Esophagus muscularis mucosa (tissue), 4 donors: Measurements from ENCODE around the gene ARHGAP24. TPM values are rescaled to one million over a fixed set of nuclear protein-coding genes. Genes with fewer than 3 reads are reported as not detected.
A peak's percentile ranks its signal among the peaks of the same experiment; 100 is the strongest.
"Not testable (repeated sequence)": the region's sequence is repeated elsewhere in the genome, so short reads cannot be mapped to it uniquely, and the experiment has no call there.

ENCODE experiments used
- DNase-seq: peaks from one replicate; pipeline ENCODE4 v3.0.0-alpha.2; 2017; ENCODE audit errors: extremely low spot score
- H3K27ac ChIP-seq, 4 donors: fragments of 200-600 bp; sonication (generic); replicated peaks in 1 of 4; 1 replicate in 3 of 4; 2 replicates in 1 of 4; pipeline ENCODE4 v1.5.1; 2016 to 2019; ENCODE audit warnings: mild to moderate bottlenecking in 1 of 4
- H3K27me3 ChIP-seq, 4 donors: fragments of 200-600 bp; sonication (generic); one replicate each; pipeline versions ENCODE4 v1.5.1 to v1.6.0; 2016 to 2019
- H3K36me3 ChIP-seq, 4 donors: fragments of 200-600 bp; sonication (generic); one replicate each; pipeline ENCODE4 v1.5.1; 2016 to 2019
- H3K4me1 ChIP-seq, 4 donors: fragments of 200-600 bp; sonication (generic); one replicate each; pipeline ENCODE4 v1.5.1; 2016 to 2019
- H3K4me3 ChIP-seq, 4 donors: fragments of 200-600 bp; sonication (generic); 1 replicate in 2 of 4; 2 replicates in 2 of 4; pipeline ENCODE4 v1.5.1; 2016 to 2019; ENCODE audit warnings: mild to moderate bottlenecking in 4 of 4, moderate library complexity in 1 of 4
- H3K9me3 ChIP-seq, 4 donors: fragments of 200-600 bp; sonication (generic); 1 replicate in 3 of 4; 2 replicates in 1 of 4; pipeline ENCODE4 v1.5.1; 2016 to 2019
- EP300 ChIP-seq: sonication (generic); formaldehyde crosslinking; IDR thresholded peaks from one replicate; pipeline ENCODE4 v1.6.1; 2017; ENCODE audit warnings: antibody characterized with exemption
- POLR2A ChIP-seq: fragments of 450-650 bp; IDR thresholded peaks from one replicate; pipeline ENCODE4 v1.6.1; 2017; ENCODE audit warnings: antibody characterized with exemption, moderate library complexity, mild to moderate bottlenecking, low read depth
- POLR2AphosphoS5 ChIP-seq, 2 donors: sonication (generic); formaldehyde crosslinking; IDR thresholded peaks; one replicate each; pipeline ENCODE4 v1.6.1; 2017; ENCODE audit warnings: antibody characterized with exemption in 2 of 2
- WGBS: methylation state at CpG from one replicate; pipeline ENCODE4 v1.1.5; 2018; 5-methylcytosine and 5-hydroxymethylcytosine counted together
- intact Hi-C: fragments of 100-400 bp; cut with DNase I; formaldehyde crosslinking; loops from one replicate; pipeline ENCODE4 v1.15.1; 2023
- total RNA-seq, 4 donors: library from RNA; depleted of rRNA; stranded (reverse); fragments of >200 nt; gene quantifications; one replicate each; pipeline versions ENCODE4 v1.1.0 to v1.2.1, GENCODE V29; 2016
- TF ChIP-seq, protein P1 (sequence below), 3 experiments: fragments of 200-600 bp in 2 of 3; fragments of 450-650 bp in 1 of 3; sonication (generic) in 2 of 3; IDR thresholded peaks; one replicate each; pipeline ENCODE4 v1.5.1; 2017 to 2019; ENCODE audit warnings: antibody characterized with exemption in 3 of 3, mild to moderate bottlenecking in 2 of 3, moderate library complexity in 1 of 3

Gene ARHGAP24
- total RNA-seq, 4 donors from 2014 or later: 17.6 to 30.2 (median 23.6) TPM

DNA sequence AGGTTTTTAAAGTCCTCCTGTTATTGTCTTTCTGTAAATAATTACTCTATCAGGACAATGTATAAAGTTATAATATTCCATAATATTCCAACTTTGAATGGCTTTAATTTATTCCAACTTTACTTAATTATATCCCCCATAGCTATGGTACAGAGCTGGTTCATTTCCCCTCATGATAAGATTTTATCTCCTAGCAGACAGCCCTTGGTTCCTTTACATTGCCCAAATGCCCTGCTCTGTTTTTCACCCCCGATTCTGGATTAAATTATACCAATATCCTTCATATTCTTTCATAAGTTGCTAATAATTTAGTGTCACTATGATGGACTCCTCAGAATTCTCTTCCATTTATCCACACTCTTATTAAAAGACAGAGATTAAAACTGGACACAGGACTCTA, 544.4 kb downstream of the ARHGAP24 start:
- no peaks in the 10 kb centered on the region for H3K36me3 ChIP-seq
- no peaks in the 10 kb centered on the region for H3K9me3 ChIP-seq
- no peaks in the 10 kb centered on the region for H3K27me3 ChIP-seq
- DNase-seq: no peak
- H3K4me3 ChIP-seq: no peak overlapping the region
- intact Hi-C loops: no loop called here
- TF ChIP-seq EP300: no peak
- no peak for TF ChIP-seq POLR2AphosphoS5 (IDR thresholded peaks at IDR 0.05)
- TF ChIP-seq, protein P1, sequence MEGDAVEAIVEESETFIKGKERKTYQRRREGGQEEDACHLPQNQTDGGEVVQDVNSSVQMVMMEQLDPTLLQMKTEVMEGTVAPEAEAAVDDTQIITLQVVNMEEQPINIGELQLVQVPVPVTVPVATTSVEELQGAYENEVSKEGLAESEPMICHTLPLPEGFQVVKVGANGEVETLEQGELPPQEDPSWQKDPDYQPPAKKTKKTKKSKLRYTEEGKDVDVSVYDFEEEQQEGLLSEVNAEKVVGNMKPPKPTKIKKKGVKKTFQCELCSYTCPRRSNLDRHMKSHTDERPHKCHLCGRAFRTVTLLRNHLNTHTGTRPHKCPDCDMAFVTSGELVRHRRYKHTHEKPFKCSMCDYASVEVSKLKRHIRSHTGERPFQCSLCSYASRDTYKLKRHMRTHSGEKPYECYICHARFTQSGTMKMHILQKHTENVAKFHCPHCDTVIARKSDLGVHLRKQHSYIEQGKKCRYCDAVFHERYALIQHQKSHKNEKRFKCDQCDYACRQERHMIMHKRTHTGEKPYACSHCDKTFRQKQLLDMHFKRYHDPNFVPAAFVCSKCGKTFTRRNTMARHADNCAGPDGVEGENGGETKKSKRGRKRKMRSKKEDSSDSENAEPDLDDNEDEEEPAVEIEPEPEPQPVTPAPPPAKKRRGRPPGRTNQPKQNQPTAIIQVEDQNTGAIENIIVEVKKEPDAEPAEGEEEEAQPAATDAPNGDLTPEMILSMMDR (IDR thresholded peaks at IDR 0.05): no peak
- TF ChIP-seq POLR2A: no peak
- H3K4me1 ChIP-seq: peaks cover 0 to 2% (median 0%) of the 10 kb centered on the region in 4 donors
- H3K27ac ChIP-seq: no peak overlapping the region
- WGBS: 91% methylated on average over 1 of the region's 1 CpG

DNA sequence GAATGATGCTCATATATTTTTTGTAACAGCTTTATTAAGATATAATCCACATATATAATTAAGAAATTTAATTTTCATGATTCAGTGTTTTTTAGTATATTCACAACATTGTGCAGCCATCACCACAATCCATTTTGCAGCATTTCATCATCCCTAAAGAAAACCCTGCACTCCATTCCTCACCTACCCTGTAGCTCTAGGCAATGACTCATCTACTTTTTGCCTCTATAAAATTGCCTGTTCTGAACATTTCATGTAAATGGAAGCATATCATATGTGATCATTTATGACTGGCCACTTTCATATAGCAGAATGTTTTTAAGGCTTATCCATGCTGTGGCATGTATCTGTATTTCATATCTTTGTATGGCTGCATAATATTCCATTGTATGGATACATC, 545.0 kb downstream of the ARHGAP24 start:
- no peaks in the 10 kb centered on the region for H3K27me3 ChIP-seq
- H3K9me3 ChIP-seq: no peaks in the 10 kb centered on the region
- TF ChIP-seq POLR2A (no peak), EP300 (no peak), POLR2AphosphoS5 (IDR thresholded peaks at IDR 0.05) (no peak)
- TF ChIP-seq, protein P1 (IDR thresholded peaks at IDR 0.05): no peak
- H3K27ac ChIP-seq: no peak overlapping the region
- intact Hi-C loops: no loop called here
- no peaks in the 10 kb centered on the region for H3K36me3 ChIP-seq
- no peaks in the 10 kb centered on the region for H3K4me1 ChIP-seq
- DNase-seq: no peak
- H3K4me3 ChIP-seq: no peak overlapping the region

DNA sequence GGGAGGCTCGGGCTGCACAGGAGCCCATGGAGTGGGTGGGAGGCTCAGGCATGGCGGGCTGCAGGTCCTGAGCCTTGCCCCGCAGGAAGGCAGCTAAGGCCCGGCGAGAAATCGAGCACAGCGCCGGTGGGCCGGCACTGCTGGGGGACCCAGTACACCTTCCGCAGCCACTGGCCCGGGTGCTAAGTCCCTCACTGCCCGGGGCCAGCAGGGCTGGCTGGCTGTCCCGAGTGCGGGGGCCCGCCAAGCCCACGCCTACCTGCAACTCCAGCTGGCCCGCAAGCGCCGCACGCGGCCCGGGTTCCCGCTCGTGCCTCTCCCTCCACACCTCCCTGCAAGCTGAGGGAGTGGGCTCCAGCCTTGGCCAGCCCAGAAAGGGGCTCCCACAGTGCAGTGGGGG, 546.7 kb downstream of the ARHGAP24 start:
- DNase-seq, H3K27ac ChIP-seq, H3K36me3 ChIP-seq, H3K4me3 ChIP-seq, H3K4me1 ChIP-seq, H3K27me3 ChIP-seq, intact Hi-C loops, H3K9me3 ChIP-seq: not testable (repeated sequence)
- no CpG with 5 or more reads among the region's 24 CpGs for WGBS

DNA sequence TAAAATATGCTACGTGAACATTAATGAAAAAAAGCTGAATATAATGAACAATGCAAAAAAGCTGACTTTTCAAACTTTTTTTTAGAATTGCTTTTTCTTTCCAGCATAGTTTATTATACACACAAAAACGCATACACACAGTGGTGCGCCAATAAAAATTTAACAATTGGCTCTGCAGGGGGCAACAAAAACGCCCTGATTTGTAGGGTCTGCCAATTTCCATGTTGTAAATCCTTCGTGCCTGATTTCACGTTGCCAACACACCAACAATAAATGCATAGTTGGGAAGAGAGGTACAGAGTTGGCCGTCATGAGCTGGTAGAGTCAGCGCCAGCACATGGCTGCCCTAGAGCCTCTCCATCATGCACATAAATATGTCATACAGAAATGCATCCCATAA, 551.8 kb downstream of the ARHGAP24 start:
- 90% methylated on average over 8 of the region's 8 CpGs for WGBS
- no peaks in the 10 kb centered on the region for H3K27me3 ChIP-seq
- intact Hi-C loops: no loop called here

DNA sequence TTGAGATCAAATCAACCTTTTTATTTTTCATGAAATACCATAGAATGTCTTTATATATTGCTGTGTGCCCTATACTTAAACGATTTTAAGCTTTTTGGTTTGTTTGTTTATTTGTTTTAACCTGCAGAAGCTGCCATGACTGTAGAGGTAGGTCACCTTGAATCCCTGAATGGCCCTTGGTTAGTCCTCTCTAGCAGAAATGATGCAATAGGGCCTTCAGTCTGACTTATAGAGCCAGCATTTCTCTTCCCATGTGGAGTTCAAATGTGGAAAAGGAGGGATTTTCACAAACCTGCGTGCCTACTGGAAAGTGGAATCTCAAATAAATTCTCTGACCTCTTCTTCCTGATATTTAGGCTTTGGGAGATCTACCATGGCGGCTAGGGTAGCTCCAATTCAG, 557.0 kb downstream of the ARHGAP24 start:
- Histone ChIP-seq H3K27ac (peak overlapping the region; percentile 73 to 78 (median 76)), H3K27me3 (no peaks in the 10 kb centered on the region), H3K9me3 (no peaks in the 10 kb centered on the region), H3K4me1 (peaks cover 22 to 32% (median 24%) of the 10 kb centered on the region in 4 donors), H3K36me3 (no peaks in the 10 kb centered on the region), H3K4me3 (no peak overlapping the region)
- 98% methylated on average over 3 of the region's 3 CpGs for WGBS
- TF ChIP-seq POLR2AphosphoS5 (IDR thresholded peaks at IDR 0.05) (no peak), EP300 (no peak), POLR2A (no peak)
- TF ChIP-seq, protein P1 (IDR thresholded peaks at IDR 0.05): no peak
- intact Hi-C loops: loop anchor here (10.0 kb wide), 1 partner anchor 257 kb away; no protein-coding TSS in a partner anchor
- no peak for DNase-seq

More for the DNA sequence above, 551.8 kb downstream of the ARHGAP24 start:
- TF ChIP-seq, protein P1 (IDR thresholded peaks at IDR 0.05): no peak
- TF ChIP-seq POLR2AphosphoS5 (IDR thresholded peaks at IDR 0.05): no peak
- Histone ChIP-seq H3K4me1 (peaks cover 0 to 2% (median 0%) of the 10 kb centered on the region in 4 donors), H3K27ac (no peak overlapping the region), H3K36me3 (no peaks in the 10 kb centered on the region), H3K9me3 (no peaks in the 10 kb centered on the region), H3K4me3 (no peak overlapping the region)
- DNase-seq: no peak
